Stomach (tissue), 9 donors: ENCODE measurements around the gene LRIG3. TPM values are rescaled to one million over a fixed set of nuclear protein-coding genes. Genes with fewer than 3 reads are reported as not detected.
"Not testable (repeated sequence)": the region's sequence is repeated elsewhere in the genome, so short reads cannot be mapped to it uniquely, and the experiment has no call there.

Source experiments
- DNase-seq, 2 donors: peaks; one replicate each; pipeline versions ENCODE4 v3.0.0 to v3.0.0-alpha.2; 2013 to 2019
- H3K27ac ChIP-seq, 5 donors: fragments of 200-600 bp in 4 of 5; sonication (generic) in 4 of 5; one replicate each; pipeline ENCODE4 v1.5.1; 2013 to 2019; ENCODE audit warnings: mild to moderate bottlenecking in 1 of 5, moderate library complexity in 1 of 5
- H3K27me3 ChIP-seq, 3 donors: fragments of 200-600 bp; sonication (generic); one replicate each; pipeline ENCODE4 v1.5.1; 2017 to 2019; ENCODE audit warnings: mixed run types in 1 of 3
- H3K36me3 ChIP-seq, 4 donors: fragments of 200-600 bp; sonication (generic); 1 replicate in 3 of 4; 2 replicates in 1 of 4; pipeline ENCODE4 v1.5.1; 2016 to 2019
- H3K4me1 ChIP-seq, 4 donors: fragments of 200-600 bp; sonication (generic); one replicate each; pipeline ENCODE4 v1.5.1; 2016 to 2019
- H3K4me3 ChIP-seq, 4 donors: fragments of 200-600 bp; sonication (generic) in 3 of 4; one replicate each; pipeline ENCODE4 v1.5.1; 2016 to 2019; ENCODE audit warnings: mild to moderate bottlenecking in 1 of 4
- H3K9me3 ChIP-seq, 4 donors: fragments of 200-600 bp; sonication (generic); one replicate each; pipeline ENCODE4 v1.5.1; 2016 to 2019
- CTCF ChIP-seq, 7 experiments: fragments of 450-650 bp in 4 of 7; fragments of 200-600 bp in 3 of 7; sonication (generic) in 3 of 7; IDR thresholded peaks; one replicate each; pipeline ENCODE4 v1.5.1; 2016 to 2019; ENCODE audit warnings: antibody characterized with exemption in 7 of 7, control low read depth in 2 of 7, mild to moderate bottlenecking in 1 of 7
- EP300 ChIP-seq: sonication (generic); formaldehyde crosslinking; IDR thresholded peaks from one replicate; pipeline ENCODE4 v1.6.1; 2017; ENCODE audit warnings: antibody characterized with exemption
- POLR2A ChIP-seq, 4 donors: fragments of 450-650 bp; IDR thresholded peaks; one replicate each; pipeline ENCODE4 v1.6.1; 2016; ENCODE audit warnings: antibody characterized with exemption in 4 of 4, control low read depth in 2 of 4, mild to moderate bottlenecking in 1 of 4, moderate library complexity in 1 of 4
- POLR2AphosphoS5 ChIP-seq, 3 donors: sonication (generic); formaldehyde crosslinking; IDR thresholded peaks; one replicate each; pipeline ENCODE4 v1.6.1; 2016; ENCODE audit warnings: antibody characterized with exemption in 3 of 3
- WGBS, 5 donors: extraction: QIAGEN DNeasy Blood & Tissue Kit in 3 of 5; methylation state at CpG; one replicate each; pipeline versions ENCODE4 v1.1.5 to v1.1.7; 2013 to 2018; 5-methylcytosine and 5-hydroxymethylcytosine counted together
- intact Hi-C: fragments of 100-400 bp; cut with DNase I; formaldehyde crosslinking; loops from one replicate; pipeline ENCODE4 v1.15.1; 2023; ENCODE audit warnings: low total_unique reads
- polyA plus RNA-seq, 3 donors: library from polyadenylated mRNA; stranded (reverse); fragments of 200-250 nt; gene quantifications; one replicate each; pipeline ENCODE4 v1.2.3, GENCODE V29; 2013
- total RNA-seq, 5 donors: library from RNA; depleted of rRNA; stranded (reverse); fragments of >200 nt; gene quantifications; one replicate each; pipeline versions ENCODE4 v1.1.0 to v1.2.3, GENCODE V29; 2014 to 2016
- donor health status: healthy with polysubstance abuse.
- donor health status: Bipolar disorder and iron deficiency.
- donor health status: healthy.

LRIG3 gene
- total and polyA plus RNA-seq, 8 donors, result 4.8 to 330 (median 45.3) TPM

- Histone ChIP-seq H3K36me3 (peaks cover 0 to 4% (median 2%) of the 10 kb centered on the region in 4 donors), H3K9me3 (no peaks in the 10 kb centered on the region), H3K4me1 (peaks cover 0 to 32% (median 3%) of the 10 kb centered on the region in 4 donors), H3K27ac (peak overlapping the region in 4 of 5 donors; percentile 30 to 73 (median 54)), H3K4me3 (no peak overlapping the region), H3K27me3 (no peaks in the 10 kb centered on the region)
- no peak for DNase-seq
- TF ChIP-seq POLR2A (IDR thresholded peaks at IDR 0.05) (no peak), POLR2AphosphoS5 (IDR thresholded peaks at IDR 0.05) (no peak), EP300 (no peak), CTCF (IDR thresholded peaks at IDR 0.05) (no peak)
- WGBS, 5 donors, result 52 to 84% (median 74%) methylated on average over 4 of the region's 4 CpGs
- intact Hi-C loops, result no loop called here
Observed at GRCh38 chr12:58860788-58861240, 59.5 kb downstream of the LRIG3 start.

- H3K4me1 ChIP-seq, result peaks cover 0 to 36% (median 3%) of the 10 kb centered on the region in 4 donors
- intact Hi-C loops, result no loop called here
- H3K4me3 ChIP-seq, result no peak overlapping the region
- TF ChIP-seq POLR2A (IDR thresholded peaks at IDR 0.05) (no peak), EP300 (no peak), CTCF (IDR thresholded peaks at IDR 0.05) (no peak), POLR2AphosphoS5 (IDR thresholded peaks at IDR 0.05) (no peak)
- WGBS, 5 donors, result 46 to 71% (median 61%) methylated on average over 5 to 8 of the region's 8 CpGs
- peak overlapping the region in 4 of 5 donors; percentile 30 to 73 (median 54) for H3K27ac ChIP-seq
- no peaks in the 10 kb centered on the region for H3K36me3 ChIP-seq
- no peaks in the 10 kb centered on the region for H3K27me3 ChIP-seq
- no peaks in the 10 kb centered on the region for H3K9me3 ChIP-seq
- peak in 1 of 2 donors; percentile 38 for DNase-seq
Observed at GRCh38 chr12:58860056-58860787, 60.1 kb downstream of the LRIG3 start.

- Histone ChIP-seq H3K36me3 (no peaks in the 10 kb centered on the region), H3K4me1 (peaks cover 0 to 40% (median 3%) of the 10 kb centered on the region in 4 donors), H3K9me3 (no peaks in the 10 kb centered on the region), H3K27ac (no peak overlapping the region), H3K27me3 (no peaks in the 10 kb centered on the region), H3K4me3 (no peak overlapping the region)
- TF ChIP-seq CTCF (IDR thresholded peaks at IDR 0.05), result no peak
- intact Hi-C loops, result no loop called here
- 88 to 97% (median 94%) methylated on average over 5 of the region's 5 CpGs for WGBS, 5 donors
- no peak for DNase-seq
Observed at GRCh38 chr12:58858030-58858429, 62.3 kb downstream of the LRIG3 start.

GRCh38 chr12:58857206-58857605, 63.1 kb downstream of the LRIG3 start:
- peak overlapping the region in 2 of 5 donors; percentile 41 to 43 for H3K27ac ChIP-seq
- H3K4me3 ChIP-seq, DNase-seq, H3K9me3 ChIP-seq, intact Hi-C loops, H3K36me3 ChIP-seq, H3K27me3 ChIP-seq: not testable (repeated sequence)
- peaks cover 0 to 40% (median 3%) of the 10 kb centered on the region in 4 donors for H3K4me1 ChIP-seq
- 16 to 37% (median 27%) methylated on average over 1 of the region's 1 CpG for WGBS, 5 donors

- H3K27me3 ChIP-seq, H3K4me3 ChIP-seq, H3K36me3 ChIP-seq, intact Hi-C loops, H3K9me3 ChIP-seq: not testable (repeated sequence)
- Histone ChIP-seq H3K4me1 (peaks cover 0 to 32% (median 3%) of the 10 kb centered on the region in 4 donors), H3K27ac (peak overlapping the region in 3 of 5 donors; percentile 48 to 76 (median 66))
- peak in 1 of 2 donors; percentile 67 for DNase-seq
- TF ChIP-seq POLR2AphosphoS5 (IDR thresholded peaks at IDR 0.05), result peak in 2 of 3 donors; percentile 36 to 54
- 29 to 66% (median 41%) methylated on average over 5 of the region's 5 CpGs for WGBS, 5 donors
Observed at GRCh38 chr12:58855630-58856029, 64.7 kb downstream of the LRIG3 start.
